ENCODE results near the gene HLA-C. TPM values are rescaled to one million over a fixed set of nuclear protein-coding genes. Genes with fewer than 3 reads are reported as not detected.

Gene HLA-C
- total RNA-seq, 1 experiment from 2014 or later: 333 TPM

DNA sequence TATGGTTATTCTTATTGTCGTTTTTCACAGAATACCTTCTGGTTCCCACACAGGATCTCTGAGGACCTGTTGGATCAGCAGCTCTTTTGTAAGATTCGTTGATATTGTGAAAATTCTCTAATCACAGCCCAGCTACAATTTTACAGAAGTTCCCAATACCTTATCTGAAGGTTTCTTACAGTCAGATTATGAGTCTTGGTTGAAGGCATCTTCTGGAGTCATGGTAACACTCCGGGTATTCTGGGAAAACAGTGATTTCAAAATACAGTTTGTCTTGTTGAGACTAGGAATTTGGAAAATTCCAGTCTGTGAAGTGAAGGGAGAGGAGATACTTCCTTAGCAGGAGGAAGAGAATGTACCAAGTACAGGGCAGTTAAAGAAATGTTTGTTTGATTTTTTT, 22.2 kb upstream of the HLA-C start:
- ATAC-seq (no peak), DNase-seq (ENCODE audit: low read depth, low spot score) (no peak)
- H4K20me1 ChIP-seq (ENCODE audit: insufficient read depth): no peaks in the 10 kb centered on the region
- H3K4me2 ChIP-seq (ENCODE audit: low read length): no peak overlapping the region
- no peak overlapping the region for H3K4me3 ChIP-seq (replicated peaks in 1 of 2; ENCODE audit: low read depth in 1 of 2, low read length in 2 of 2)
- no peaks in the 10 kb centered on the region for H3K9me2 ChIP-seq (ENCODE audit: insufficient read depth)
- ChIA-PET POLR2A (no interaction called here), RAD21 (ENCODE audit: low non-redundant PET in 1 of 2, low total read pairs in 2 of 2, uncharacterized antibody in 2 of 2, unreplicated experiment in 2 of 2) (no interaction called here), CTCF (no interaction called here)
- TF ChIP-seq CBX3 (IDR thresholded peaks at IDR 0.05; ENCODE audit: low read depth): no peak
- TF ChIP-seq EGR1 (IDR thresholded peaks at IDR 0.05; ENCODE audit: low read depth): no peak
- TF ChIP-seq, protein P1, sequence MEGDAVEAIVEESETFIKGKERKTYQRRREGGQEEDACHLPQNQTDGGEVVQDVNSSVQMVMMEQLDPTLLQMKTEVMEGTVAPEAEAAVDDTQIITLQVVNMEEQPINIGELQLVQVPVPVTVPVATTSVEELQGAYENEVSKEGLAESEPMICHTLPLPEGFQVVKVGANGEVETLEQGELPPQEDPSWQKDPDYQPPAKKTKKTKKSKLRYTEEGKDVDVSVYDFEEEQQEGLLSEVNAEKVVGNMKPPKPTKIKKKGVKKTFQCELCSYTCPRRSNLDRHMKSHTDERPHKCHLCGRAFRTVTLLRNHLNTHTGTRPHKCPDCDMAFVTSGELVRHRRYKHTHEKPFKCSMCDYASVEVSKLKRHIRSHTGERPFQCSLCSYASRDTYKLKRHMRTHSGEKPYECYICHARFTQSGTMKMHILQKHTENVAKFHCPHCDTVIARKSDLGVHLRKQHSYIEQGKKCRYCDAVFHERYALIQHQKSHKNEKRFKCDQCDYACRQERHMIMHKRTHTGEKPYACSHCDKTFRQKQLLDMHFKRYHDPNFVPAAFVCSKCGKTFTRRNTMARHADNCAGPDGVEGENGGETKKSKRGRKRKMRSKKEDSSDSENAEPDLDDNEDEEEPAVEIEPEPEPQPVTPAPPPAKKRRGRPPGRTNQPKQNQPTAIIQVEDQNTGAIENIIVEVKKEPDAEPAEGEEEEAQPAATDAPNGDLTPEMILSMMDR (IDR thresholded peaks at IDR 0.05 in 2 of 3, conservative IDR thresholded peaks at IDR 0.05 in 1 of 3; ENCODE audit: borderline replicate concordance in 1 of 3, insufficient read depth in 1 of 3, low read depth in 2 of 3, low read length in 2 of 3): no peak
- no peak for TF ChIP-seq JUND (IDR thresholded peaks at IDR 0.05)
- no peak for TF ChIP-seq ZFX (IDR thresholded peaks at IDR 0.05)
- TF ChIP-seq TCF7L2 (IDR thresholded peaks at IDR 0.05; ENCODE audit: borderline replicate concordance, extremely low read depth, insufficient read depth, insufficient read length): no peak
- no peak for TF ChIP-seq SIN3A (IDR thresholded peaks at IDR 0.05; ENCODE audit: low read depth)
- no peak for TF ChIP-seq ELF1 (IDR thresholded peaks at IDR 0.05; ENCODE audit: borderline replicate concordance, low read depth)
- TF ChIP-seq YY1 (IDR thresholded peaks at IDR 0.05; ENCODE audit: extremely low read depth, insufficient replicate concordance, low read depth, low read length): no peak
- TF ChIP-seq, protein P2, sequence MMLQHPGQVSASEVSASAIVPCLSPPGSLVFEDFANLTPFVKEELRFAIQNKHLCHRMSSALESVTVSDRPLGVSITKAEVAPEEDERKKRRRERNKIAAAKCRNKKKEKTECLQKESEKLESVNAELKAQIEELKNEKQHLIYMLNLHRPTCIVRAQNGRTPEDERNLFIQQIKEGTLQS (IDR thresholded peaks at IDR 0.05): no peak
- no peak for TF ChIP-seq POLR2A (IDR thresholded peaks at IDR 0.05; ENCODE audit: borderline replicate concordance, extremely low read depth, insufficient read depth, insufficient read length)
- no peak for TF ChIP-seq EZH2phosphoT487 (IDR thresholded peaks at IDR 0.05; ENCODE audit: borderline replicate concordance)
- TF ChIP-seq ZNF274 (IDR thresholded peaks at IDR 0.05; ENCODE audit: low read depth, low read length): no peak
- TF ChIP-seq SP1 (IDR thresholded peaks at IDR 0.05; ENCODE audit: low read depth): no peak
- no peak overlapping the region for H3K9ac ChIP-seq (ENCODE audit: low read length)
- H3K27me3 ChIP-seq (ENCODE audit: insufficient read depth, low read length): peaks cover 41% of the 10 kb centered on the region
- no peaks in the 10 kb centered on the region for H3K9me3 ChIP-seq (ENCODE audit: control insufficient read depth in 1 of 2, insufficient read depth in 1 of 2, low read depth in 1 of 2, low read length in 2 of 2)
- H3K79me2 ChIP-seq (ENCODE audit: insufficient read depth, low read length): no peaks in the 10 kb centered on the region
- intact Hi-C loops (cut with micrococcal nuclease): no loop called here
- no peaks in the 10 kb centered on the region for H3K36me3 ChIP-seq (ENCODE audit: control insufficient read depth in 1 of 2, insufficient read depth in 2 of 2, low read length in 2 of 2)
- no peak overlapping the region for H3K27ac ChIP-seq (ENCODE audit: low read depth, low read length)
- no peak overlapping the region for H2AFZ ChIP-seq (ENCODE audit: low read depth, low read length, poor library complexity, severe bottlenecking)
- no peaks in the 10 kb centered on the region for H3K4me1 ChIP-seq (ENCODE audit: control insufficient read depth in 1 of 2, insufficient read depth in 2 of 2, low read length in 2 of 2)
- no TSS peak for BruUV-seq (replicated peaks)
